Measurements from ENCODE around the gene DLG1.
"Not testable (repeated sequence)": the region's sequence is repeated elsewhere in the genome, so short reads cannot be mapped to it uniquely, and the experiment has no call there.

DLG1 gene

GRCh38 chr3:197082871-197083270 is 215.5 kb downstream of the DLG1 start:
- TF ChIP-seq CTCF (conservative IDR thresholded peaks at IDR 0.05; ENCODE audit: low read length) = no peak
- no peak overlapping the region for H3K4me3 ChIP-seq (ENCODE audit: low read length)
- DNase-seq (ENCODE audit: low read depth) = peak; percentile 24

- no peak overlapping the region for H3K4me3 ChIP-seq (ENCODE audit: low read length)
- no peak for TF ChIP-seq CTCF (conservative IDR thresholded peaks at IDR 0.05; ENCODE audit: low read length)
- no peak for DNase-seq (ENCODE audit: low read depth)
These were observed 218.1 kb downstream of the DLG1 start for GRCh38 chr3:197080344-197080743.

- no peak for DNase-seq (ENCODE audit: low read depth)
- no peak overlapping the region for H3K4me3 ChIP-seq (ENCODE audit: low read length)
- no peak for TF ChIP-seq CTCF (conservative IDR thresholded peaks at IDR 0.05; ENCODE audit: low read length)
These were observed 222.0 kb downstream of the DLG1 start for GRCh38 chr3:197076415-197076814.

- TF ChIP-seq CTCF (conservative IDR thresholded peaks at IDR 0.05; ENCODE audit: low read length) = no peak
- DNase-seq (ENCODE audit: low read depth) = no peak
- H3K4me3 ChIP-seq (ENCODE audit: low read length) = no peak overlapping the region
These were observed 230.3 kb downstream of the DLG1 start for GRCh38 chr3:197068077-197068476.

- DNase-seq (ENCODE audit: low read depth) = no peak
- TF ChIP-seq CTCF (conservative IDR thresholded peaks at IDR 0.05; ENCODE audit: low read length) = no peak
- no peak overlapping the region for H3K4me3 ChIP-seq (ENCODE audit: low read length)
These were observed 233.6 kb downstream of the DLG1 start for GRCh38 chr3:197064771-197065170.

- no peak overlapping the region for H3K4me3 ChIP-seq (ENCODE audit: low read length)
- no peak for TF ChIP-seq CTCF (conservative IDR thresholded peaks at IDR 0.05; ENCODE audit: low read length)
- no peak for DNase-seq (ENCODE audit: low read depth)
These were observed 236.0 kb downstream of the DLG1 start for GRCh38 chr3:197062446-197062845.

- not testable (repeated sequence) for H3K4me3 ChIP-seq (ENCODE audit: low read length); DNase-seq (ENCODE audit: low read depth)
These were observed 246.8 kb downstream of the DLG1 start for GRCh38 chr3:197051637-197052036.

GRCh38 chr3:197050511-197050910 is 247.9 kb downstream of the DLG1 start:
- H3K4me3 ChIP-seq (ENCODE audit: low read length) = no peak overlapping the region
- DNase-seq (ENCODE audit: low read depth) = no peak
- TF ChIP-seq CTCF (conservative IDR thresholded peaks at IDR 0.05; ENCODE audit: low read length) = no peak
